ENCODE measurements around the gene STK11IP.
A peak's percentile ranks its signal among the peaks of the same experiment; 100 is the strongest.

STK11IP gene

DNA sequence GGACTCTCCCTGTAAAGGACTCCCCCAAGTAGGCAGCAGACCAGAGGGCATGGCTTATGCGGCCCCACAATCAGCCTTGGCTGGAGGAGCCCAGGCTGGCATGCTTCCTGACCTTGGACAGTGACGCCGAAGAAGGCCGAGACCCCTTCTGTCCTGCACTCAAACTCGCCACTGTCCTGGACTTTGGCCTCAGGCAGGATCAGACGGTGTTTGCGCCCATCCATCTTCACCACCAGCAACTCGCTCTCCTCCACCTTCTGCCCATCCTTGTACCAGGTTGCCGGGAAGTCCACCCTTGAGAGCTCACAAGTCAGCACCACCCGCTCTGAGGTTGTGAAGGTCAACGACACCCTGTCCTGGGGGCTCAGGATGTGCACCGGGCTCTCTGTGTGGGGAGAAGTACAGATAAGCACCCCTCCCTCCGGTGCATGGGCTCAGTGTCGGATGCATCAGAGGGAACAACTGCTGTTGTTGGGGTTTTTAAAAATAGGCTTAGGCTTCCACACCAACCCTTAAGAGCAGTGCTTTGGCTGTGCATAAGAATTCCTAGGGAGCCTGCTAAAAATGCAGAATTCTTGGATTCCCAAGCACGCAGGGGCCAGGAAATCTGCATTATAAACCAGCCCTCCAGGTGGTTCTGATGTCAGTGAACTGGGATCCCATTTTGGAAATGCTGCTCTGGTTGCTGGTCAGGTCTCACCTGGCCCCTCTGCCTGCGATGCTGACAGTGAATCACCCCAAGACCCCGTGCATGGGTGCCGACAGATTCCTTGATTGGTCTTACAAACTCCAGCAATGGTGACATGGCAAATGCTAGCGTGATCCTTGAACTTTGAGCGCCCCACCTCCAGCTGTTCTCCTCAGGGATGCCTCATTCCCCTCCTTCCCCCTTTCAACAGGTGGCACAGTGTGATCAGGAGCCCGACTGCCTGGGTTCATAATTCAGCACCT is 32.3 kb upstream of the STK11IP start:
- no peak for DNase-seq

DNA sequence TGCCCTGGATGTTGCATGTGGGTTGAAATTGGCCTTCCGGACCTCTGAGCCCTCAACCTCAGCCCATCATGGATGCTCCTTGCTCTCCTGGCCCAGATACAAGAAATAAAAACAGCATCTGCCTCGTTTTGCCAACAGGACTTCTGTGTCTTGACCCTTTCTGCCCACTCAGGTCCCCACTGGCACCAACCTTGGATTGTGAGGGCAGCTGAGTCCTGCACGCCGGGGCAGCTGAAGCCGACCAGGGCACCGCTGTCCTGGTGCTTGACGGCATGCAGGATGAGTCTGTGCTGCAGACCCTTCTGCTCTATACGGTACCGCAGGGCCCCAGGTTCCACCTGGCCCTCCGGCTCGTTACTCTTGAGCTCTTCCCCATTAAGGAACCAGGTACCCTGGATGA is 31.0 kb upstream of the STK11IP start:
- DNase-seq, result no peak

DNA sequence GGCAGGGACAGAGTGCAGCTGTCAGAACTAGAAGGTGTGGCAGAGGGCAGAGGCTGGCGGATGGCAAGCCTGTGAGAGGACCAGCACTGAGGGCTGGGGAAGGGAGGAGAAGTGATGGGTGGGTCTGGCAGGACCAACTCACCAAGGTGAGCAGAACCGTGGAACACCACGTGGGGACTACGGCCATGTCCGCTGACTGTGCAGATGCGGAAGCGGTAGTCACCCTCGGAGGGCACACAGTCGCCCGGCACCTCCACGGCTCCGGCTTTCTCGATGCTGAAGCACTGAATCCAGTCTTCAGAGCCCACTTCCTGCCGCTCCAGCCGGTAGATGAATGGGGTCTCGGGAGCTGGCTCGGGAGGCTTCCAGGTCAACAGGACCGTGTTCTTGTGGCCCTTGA is 30.5 kb upstream of the STK11IP start:
- no peak for DNase-seq

DNA sequence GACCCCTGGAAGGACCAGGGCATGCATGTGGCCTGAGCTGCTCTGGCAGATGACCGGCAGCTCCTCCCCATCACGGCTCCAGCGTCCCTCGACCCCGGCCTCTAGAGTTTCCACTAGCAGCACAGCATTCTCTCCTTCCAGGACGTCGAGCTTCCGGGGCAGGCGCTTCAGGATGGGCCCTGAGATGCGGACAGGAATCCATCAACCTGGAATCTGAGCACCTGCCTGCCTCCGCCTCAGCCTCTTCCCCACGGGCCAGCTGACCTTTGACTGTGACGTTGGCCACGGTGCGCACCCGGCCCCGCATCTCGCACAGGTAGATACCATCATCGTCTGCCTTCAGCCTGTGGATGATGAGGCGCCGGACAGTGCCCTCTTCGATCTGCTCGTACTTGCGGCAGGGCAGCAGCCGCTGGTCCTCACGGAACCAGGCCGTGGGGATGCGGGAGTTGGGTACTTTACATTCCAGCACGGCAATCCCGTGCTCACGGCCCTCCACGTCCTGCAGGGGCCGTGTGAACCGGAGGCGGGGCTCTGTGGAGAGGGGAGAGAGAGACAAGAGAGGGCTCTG is 29.8 kb upstream of the STK11IP start:
- no peak for DNase-seq

DNA sequence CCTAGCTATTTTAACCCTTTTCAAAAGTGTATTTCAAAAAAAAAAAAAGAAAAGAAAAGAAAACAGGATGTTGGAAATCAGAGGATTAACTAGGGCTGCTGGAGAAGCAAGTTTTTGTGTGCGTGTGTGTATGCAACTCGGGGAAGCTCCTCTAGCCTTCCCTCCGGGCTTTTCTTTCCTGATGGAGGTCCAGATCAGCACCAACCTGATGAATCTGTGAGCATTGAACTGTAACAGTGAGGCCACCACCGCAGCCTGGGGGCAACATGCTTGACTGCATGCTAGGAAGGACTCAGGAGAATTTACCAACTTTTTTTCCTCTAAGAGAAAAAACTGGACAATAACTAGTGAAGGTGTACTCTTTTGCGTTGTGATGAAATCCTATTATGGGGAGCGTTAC is 28.6 kb upstream of the STK11IP start:
- no peak for DNase-seq

DNA sequence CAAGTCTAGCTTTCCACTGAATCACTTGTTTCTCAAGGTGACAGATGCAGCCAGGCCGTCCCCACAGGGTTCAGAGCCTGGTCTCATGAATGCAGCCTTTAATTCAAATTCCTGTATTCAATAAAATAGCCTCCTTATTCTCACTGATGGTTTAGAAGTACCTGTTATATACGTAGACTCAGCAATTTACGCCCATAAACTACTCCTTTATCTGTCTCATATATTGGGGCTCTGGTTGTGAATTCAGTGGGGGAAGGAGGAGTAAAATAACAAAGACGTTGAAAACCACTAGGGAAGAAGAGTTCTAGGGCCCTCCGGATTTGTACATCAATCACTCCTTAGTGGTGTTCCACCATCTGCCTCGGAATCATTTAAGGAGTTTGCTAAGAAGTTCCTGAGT is 28.0 kb upstream of the STK11IP start:
- no peak for DNase-seq

DNA sequence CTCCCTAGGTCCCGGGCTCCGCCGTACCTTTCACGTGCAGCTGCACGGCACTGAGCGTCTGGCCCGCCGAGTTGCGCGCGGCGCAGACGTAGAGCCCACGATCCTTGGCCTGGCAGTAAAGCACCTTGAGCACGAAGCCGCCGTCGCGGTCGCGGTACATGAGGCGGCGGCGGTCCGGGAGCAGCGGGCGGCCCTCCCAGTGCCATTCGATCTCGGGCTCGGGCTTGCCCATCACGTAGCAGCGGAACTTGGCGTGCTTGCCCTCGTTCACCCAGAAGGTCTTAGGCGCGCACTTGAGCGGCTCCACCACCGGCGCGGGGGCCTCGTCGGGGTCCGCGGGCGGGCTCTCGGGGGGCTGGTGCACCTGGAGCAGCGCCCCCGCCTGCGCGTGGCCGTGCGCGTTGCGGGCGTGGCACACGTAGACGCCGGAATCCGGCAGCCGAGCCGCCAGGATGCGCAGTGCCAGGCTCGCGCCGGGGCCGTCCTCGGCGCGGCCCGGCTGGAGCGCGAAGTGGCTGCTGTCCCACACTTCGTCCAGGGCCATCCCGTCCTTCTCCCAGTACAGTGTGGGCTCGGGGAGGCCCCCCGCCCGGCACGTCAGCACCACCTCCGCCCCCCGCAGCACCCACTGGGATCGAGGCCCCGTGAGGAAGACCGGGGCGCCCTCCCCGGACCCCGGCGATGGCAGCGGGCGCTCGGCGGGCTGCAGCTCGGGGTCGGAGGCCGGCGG is 27.3 kb upstream of the STK11IP start:
- DNase-seq, result no peak

DNA sequence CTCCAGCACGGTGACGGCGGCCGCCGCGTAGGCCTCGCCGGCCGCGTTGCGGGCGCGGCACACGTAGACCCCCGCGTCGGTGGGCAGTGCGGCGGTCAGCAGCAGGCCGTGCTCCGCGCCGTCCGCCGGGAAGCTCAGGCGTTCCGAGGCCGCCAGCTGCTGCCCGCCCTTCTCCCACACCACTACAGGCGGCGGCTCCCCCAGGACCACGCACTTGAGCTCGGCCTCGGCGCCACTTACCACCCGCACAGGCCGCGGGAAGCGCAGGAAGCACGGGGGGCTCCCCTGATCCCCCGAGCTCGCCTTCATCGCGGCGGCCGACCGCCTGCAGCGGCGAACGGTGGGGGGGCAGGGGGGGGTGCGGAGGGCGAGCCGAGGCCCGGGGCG is 26.7 kb upstream of the STK11IP start:
- DNase-seq, result no peak

DNA sequence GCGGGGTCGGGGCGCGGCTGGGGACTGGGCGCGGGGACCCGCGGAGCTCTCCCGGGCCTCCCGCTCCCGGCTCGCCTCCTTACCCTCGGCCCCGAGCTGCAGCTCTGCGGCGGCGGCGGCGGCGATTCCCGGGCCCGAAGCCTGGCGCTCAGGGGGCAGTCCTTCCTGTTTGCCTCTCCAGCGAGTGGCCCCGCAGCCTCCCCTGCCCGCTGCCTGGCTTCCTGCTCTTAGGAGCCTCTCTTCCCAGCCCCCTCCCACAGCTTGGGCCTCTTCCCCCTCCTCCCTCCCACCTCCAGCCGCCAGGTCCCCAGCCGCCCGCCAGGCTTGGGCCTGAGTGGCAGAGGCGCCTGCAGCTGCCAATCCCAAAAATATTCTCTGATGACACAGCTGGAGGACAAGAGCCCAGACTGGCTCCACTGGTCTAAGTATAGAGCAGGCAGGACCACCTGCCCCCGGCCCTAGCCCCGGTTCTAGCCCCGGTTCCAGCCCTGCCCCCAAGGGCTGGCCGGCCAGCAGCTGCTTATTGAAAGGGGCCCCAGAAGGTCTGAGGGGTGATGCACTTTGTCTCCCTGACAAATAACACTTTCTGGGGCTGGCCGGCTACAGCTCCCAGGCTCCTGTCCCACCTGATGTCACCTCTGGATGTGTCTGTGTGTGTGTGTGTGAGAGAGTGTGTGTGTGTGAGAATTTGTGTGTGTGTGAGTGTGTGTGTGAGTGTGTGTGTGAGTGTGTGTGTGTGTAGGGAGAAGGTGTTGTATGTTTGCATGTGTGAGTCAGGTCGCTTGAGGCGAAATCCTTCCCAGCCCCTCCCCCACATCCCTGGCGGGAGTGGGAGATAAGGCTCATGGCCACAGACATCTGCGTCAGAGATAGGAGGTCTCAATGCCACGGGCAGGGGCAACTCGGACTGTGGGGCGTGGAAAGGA is 26.1 kb upstream of the STK11IP start, which contains the start of gene OBSL1:
TSS of gene OBSL1 (minus strand) at position 229 of the 926 bp plus-strand sequence. CDS start 307 bp downstream, outside the sequence.
- DNase-seq, result peak; percentile 83

DNA sequence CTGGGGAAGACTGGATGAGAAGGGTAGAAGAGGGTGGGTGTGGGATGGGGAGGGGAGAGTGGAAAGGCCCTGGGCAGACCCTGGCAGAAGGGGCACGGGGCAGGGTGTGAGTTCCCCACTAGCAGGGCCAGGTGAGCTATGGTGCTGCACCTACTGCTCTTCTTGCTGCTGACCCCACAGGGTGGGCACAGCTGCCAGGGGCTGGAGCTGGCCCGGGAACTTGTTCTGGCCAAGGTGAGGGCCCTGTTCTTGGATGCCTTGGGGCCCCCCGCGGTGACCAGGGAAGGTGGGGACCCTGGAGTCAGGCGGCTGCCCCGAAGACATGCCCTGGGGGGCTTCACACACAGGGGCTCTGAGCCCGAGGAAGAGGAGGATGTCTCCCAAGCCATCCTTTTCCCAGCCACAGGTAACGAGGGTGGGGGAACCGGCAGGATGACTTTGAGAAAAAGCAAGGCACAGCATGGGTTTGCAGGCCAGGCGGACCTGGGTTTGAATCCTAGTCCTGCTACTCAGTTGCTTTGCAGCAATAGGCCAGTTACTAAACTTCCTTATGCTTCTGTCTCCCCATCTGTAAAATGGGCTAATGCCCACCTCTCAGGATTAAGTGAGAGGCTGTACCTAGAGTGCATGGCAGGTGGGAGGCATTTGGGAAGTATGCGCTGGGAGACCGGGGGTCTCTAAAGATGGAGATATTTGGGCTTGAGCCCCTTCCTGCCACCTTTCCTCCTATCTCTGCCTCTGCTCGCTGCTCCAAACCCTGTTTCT is 25.2 kb upstream of the STK11IP start, which contains the start of gene INHA:
TSS of gene INHA (plus strand) at position 74 of the 765 bp plus-strand sequence. CDS start at position 139, 65 bp downstream.
- no peak for DNase-seq

DNA sequence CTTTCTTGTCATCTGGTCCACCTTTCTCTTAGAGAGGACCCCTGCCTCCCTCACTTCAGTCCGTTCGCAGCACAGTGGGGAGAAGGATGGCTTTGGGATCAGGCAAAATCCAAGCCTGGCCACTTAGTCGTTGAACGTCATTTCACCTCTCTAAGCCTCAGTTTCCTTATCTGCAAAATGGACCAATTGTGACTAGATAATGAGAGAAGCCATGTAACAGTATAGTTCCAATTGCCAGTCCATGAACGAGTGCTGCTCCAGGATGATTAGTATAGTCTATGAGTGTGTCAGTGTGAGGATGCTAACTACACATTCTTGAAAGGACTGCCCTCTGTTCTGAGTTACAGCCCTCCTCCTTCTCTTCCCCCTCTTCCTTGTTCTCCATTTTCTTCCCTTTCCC is 24.5 kb upstream of the STK11IP start:
- DNase-seq, result no peak

DNA sequence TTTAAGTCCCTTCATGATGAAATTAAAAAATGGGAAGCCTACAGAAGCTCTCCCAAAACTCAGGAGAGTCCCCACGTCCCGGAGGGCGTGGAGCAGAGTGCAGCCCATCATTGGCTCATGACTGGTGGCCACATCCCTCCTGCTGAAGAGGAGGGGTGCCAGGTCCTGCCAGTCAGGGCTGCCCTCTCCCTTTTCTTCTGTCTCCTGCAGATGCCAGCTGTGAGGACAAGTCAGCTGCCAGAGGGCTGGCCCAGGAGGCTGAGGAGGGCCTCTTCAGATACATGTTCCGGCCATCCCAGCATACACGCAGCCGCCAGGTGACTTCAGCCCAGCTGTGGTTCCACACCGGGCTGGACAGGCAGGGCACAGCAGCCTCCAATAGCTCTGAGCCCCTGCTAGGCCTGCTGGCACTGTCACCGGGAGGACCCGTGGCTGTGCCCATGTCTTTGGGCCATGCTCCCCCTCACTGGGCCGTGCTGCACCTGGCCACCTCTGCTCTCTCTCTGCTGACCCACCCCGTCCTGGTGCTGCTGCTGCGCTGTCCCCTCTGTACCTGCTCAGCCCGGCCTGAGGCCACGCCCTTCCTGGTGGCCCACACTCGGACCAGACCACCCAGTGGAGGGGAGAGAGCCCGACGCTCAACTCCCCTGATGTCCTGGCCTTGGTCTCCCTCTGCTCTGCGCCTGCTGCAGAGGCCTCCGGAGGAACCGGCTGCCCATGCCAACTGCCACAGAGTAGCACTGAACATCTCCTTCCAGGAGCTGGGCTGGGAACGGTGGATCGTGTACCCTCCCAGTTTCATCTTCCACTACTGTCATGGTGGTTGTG is 23.0 kb upstream of the STK11IP start:
- DNase-seq, result no peak

DNA sequence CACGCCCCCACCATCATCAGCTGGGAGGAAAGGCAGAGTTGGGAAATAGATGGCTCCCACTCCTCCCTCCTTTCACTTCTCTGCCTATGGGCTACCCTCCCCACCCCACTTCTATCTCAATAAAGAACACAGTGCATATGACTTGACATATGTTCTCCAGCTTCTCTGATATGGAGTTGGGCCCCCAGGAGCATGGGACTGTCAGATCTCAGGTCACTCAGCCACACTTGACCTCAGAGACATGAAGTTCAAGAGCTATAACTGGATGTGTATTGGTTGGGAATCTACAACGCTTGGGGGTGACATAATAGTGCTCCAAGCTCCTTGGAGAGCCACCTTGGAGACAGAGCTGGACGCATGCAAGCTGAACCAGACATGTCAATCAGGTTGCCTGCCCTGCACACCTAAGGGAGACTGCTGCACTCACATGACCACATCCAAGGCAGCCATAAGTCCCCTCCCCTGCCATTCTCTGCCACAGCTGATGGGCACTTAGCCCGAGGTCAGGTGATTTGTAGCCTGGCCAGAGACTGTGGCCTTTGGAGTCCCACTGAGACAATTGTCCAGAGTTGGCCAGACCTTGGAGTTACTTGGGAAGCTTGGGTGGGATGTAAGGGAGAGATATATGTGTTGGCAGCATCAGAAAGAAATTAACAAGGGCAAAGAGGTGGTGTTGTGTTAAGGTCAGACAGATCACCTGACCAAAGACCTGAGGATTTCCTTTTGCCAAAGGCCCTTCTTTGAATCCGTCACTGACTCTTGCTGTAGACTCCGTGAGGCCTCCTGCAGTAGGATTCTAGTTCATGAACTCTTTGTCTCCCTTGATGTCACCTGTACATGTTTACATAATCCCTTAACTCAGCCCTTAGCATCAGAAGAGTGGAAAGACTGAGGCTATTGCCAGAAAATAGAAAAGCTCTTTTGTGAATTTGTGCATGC is 21.8 kb upstream of the STK11IP start:
- no peak for DNase-seq

DNA sequence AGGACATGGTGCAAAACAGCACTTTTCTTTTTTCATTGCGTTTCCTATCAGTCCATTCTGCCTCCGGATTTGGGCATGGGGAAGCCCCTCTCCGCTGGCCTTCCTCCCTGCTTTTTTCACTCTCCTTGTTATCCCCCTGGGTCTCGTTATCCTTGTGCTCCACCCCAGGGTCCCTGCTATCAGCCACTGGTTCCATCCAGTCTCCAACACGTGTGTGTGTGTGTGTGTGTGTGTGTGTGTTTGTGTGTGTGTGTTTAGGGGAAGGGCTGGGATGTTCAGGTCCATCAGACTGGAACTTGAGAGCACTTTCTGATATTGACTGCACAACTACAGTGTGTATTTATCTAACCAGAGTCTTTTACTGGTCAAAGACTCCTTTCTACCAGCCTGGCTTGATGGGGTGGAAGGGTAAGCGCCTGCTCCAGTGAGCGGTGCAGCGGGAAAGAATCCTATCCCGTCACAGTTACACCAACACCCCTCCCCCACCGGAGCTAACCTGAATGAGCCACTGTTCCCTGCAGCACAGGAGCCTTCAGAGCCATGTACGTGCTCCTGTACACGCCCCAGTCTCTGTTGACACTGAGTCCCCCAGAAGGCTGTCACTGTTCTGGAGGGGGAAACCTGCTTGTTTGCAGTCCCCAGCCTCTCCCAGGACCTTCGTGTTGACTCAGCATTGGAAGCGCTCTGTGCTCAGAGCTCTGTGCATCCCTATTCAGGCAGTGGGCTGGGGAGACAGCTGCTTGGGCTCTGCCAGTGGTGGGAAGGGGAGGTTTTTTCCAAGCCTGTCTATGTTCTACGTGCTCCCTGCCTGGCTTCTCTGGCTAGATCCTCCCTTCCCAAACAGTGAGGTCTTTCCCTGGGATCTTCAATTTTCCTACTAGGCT is 20.9 kb upstream of the STK11IP start:
- no peak for DNase-seq

DNA sequence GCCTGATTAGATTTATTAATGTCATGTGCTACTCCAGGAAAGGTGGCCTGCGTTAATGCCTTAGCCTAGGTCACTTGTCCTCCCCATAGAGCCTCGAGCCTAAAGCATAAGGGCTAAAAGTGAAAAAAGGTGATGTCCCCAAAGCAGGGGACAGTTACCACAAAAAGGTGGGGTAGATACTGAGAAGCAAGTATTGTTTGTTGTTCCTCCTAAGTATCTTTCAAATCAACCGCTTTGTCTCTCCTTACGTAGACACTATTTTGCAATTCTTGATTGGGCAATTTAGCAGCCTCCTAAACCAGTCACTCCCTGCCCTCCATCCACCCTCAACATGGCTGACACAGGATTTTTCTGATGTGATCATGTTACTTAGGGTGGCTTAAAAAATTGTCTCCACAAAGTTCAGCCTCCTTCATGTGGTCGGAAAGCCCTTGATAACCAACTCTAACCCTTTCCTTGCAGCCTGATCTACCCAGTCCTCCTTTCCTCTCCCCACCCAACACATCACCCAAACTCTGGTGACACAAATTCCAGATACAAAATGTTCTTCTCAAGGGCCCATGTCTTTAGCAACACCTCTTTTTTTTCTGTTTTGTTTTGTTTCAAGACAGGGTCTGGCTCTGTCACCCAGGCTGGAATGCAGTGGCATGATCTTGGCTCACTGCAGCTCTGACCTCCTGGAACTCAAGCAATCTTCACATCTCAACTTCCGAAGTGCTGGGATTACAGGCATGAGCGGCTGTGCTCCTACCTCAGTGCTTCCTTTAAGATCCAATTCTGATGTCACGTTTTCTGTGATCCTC is 18.6 kb upstream of the STK11IP start:
- DNase-seq, result no peak

DNA sequence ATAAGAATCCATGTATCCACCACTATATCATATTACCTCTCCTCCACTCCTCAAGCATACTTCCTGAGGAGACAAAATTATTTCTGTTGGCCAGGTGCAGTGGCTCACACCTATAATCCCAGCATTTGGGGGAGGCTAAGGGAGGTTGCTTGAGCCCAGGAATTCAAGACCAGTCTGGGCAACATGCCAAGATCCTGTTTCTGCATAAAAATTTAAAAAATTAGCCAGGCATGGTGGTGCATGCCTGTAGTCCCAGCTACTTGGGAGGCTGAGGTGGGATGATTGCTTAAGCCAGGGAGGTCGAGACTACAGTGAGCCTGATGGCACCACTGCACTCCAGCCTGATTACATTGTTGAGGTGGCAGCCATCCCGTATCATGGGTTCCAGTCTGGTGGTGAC is 16.3 kb upstream of the STK11IP start:
- no peak for DNase-seq

DNA sequence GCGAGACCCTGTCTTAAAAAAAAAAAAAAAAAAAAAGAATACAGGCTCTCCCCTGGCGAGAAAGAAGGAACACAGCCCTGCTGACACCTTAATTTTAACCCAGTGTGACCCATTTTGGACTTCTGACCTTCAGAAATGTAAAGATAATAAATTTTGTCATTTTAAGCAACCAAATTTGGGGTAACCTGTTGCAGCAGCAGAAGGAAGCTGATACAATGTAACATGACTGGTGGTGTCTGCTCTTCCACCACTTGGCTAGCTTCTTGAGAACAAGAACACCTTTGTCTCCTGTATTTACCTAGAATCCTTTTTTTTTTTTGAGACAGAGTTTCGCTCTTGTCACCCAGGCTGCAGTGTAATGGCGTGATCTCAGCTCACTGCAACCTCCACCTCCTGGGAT is 6.6 kb upstream of the STK11IP start:
- no peak for DNase-seq

DNA sequence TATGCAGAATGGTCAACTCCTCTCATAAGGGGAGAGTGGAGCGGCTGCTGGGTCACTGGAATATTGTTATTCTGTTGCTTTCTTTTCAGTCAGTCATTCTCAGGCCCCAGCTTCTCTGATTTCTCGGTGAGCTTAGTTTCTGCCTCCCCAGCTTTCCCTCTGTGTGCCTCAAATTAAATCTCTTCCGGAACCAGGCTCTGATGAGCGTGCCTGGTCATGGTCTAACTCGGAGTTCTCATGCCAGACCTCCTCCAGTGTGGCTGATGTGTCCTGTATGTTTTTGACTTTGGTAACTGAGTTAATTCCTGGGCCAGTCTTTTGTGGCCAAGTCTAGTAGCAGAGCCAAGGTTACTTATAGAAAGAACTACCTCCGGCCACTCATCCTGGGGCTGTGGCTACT is 4.9 kb upstream of the STK11IP start:
- no peak for DNase-seq
